ENCODE data around the gene SYTL5.

Gene SYTL5

DNA sequence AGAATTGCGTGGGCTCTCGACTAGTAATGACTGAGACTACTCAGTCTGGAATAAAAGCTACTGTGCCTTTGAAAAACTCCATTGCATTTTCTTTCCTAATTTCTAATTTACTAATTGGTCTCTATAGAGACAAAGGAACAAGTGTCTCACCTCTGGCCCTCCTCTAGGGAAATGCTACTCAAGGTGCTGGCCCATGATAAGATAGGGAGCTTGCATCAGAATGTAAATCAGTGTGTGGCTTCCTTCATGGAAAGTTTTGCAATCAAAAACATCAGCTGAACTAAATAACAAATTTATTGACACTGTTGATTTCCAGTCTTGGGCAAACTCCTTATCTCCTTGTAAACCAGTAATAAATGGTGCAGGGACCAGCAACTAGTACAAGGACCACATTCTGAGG, 132.5 kb downstream of the SYTL5 start:
- no peak for DNase-seq (ENCODE audit: low read depth, low spot score)

DNA sequence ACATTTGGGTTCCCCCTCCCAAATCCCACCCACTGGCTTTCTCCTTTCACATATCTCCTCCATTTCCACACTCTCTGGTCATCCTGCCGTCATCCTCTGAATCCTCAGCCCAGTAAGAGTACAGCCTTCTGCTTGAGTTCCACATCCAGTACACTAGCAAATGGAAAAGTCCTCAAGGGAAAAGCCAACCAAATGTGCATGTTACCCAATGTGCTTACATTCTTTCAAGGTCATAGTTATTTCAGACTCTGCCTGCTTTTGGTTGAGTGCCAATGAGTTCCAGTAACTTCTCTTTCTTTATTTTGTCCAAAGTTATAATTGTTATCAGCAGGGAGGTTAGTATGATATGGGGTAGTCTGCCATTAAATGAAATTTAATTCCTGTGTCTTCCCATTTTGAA, 136.3 kb downstream of the SYTL5 start:
- no peak for DNase-seq (ENCODE audit: low read depth, low spot score)

DNA sequence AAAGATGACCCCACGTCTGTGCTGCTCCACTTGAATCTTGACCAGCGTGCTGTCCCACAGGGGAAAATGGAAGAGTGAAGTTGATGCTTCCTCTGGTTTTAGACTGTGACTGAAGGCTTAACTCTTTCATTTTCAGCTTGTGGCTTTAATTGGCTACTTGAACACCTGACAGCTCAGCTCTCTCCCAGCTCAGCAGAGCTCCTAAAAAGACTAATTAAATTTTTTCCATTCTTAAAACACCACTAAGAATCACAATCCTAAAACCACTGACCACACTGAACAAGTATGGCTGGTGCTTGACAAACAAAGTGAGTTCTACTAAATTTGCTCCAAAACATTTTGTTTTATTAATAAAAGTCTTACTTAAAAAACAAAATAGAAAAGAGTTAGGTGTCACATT, 142.7 kb downstream of the SYTL5 start:
- no peak for DNase-seq (ENCODE audit: low read depth, low spot score)

GRCh38 chrX:38150993-38151392, 144.6 kb downstream of the SYTL5 start:
- no peak for DNase-seq (ENCODE audit: low read depth, low spot score)

DNA sequence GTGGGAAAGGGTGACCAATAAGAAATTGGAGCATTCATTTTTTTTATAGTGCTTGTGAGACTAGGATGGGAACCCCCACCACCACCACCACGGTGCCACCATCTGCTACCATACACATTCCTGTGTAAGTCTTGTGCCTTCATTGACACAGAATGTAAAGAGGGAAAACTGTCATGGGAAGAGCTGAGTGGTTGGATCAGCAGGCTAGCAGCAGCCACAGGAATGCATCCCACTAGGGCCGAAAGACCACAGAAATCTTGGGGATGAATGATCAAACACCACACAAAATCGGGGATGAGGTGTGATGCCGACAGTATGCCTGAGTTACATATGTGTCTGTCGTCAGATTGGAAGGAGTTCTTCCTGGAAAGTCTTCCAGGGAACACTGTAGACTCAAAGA, 145.1 kb downstream of the SYTL5 start:
- no peak for DNase-seq (ENCODE audit: low read depth, low spot score)

DNA sequence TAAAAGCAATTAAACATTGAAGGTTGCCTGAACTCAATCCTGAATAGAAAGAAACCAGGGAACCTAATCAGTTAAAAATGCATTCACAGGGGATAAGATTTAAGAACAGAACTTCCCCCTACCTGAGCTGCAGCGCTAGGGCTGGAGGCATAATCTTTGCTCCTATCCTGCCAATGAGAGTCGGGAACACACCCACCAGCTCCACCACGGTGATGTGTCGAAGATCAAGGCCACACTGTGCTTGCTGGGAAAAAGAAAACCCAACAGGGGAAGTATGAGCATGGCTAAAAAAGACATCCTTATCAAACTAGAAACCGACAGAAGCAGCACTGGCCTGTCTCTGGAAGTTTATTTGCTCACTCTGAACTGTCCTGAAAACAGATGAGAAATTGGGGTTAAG, 148.0 kb downstream of the SYTL5 start:
- DNase-seq (ENCODE audit: low read depth, low spot score): no peak

GRCh38 chrX:38154818-38155217, 148.5 kb downstream of the SYTL5 start:
- no peak for DNase-seq (ENCODE audit: low read depth, low spot score)

DNA sequence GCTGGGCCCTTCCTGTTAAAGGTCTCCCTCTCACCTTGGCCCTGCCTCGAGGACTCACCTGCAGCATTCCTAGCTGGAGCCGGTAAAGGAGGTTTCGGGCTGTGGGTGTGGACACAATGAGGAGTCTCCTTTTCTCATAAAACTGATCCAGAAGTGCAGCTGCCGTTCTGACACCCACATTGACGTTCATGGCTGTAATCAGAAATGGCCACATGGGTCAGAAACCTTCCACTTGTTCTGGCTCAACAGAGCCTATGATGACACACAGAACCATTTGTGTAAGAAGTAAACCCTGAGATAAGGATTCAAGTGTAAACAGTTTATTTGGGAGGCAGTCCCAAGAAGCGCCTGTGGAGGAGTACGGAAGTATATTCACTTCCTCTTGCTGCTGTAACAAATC, 150.5 kb downstream of the SYTL5 start:
- no peak for DNase-seq (ENCODE audit: low read depth, low spot score)

GRCh38 chrX:38163193-38163592, 156.8 kb downstream of the SYTL5 start:
- no peak for DNase-seq (ENCODE audit: low read depth, low spot score)

DNA sequence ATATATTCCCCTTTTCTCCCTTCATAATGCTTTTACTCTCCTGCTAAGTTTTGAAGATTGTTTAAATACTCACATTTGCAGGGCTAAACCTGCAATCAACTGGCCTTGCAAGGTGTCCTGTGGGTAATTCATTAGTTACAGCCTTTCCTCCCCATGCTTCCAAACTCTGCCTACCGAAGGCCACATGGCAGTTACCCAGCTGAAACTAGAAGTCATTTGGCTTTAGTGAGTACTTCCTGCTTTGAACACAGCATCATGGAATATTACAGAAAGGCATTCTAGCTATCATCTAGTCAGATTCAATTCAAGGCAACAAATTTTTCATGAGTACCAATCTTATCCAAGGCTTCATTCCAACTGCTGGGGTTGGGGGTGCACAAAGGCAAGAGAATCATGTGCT, 158.7 kb downstream of the SYTL5 start:
- DNase-seq (ENCODE audit: low read depth, low spot score): no peak

DNA sequence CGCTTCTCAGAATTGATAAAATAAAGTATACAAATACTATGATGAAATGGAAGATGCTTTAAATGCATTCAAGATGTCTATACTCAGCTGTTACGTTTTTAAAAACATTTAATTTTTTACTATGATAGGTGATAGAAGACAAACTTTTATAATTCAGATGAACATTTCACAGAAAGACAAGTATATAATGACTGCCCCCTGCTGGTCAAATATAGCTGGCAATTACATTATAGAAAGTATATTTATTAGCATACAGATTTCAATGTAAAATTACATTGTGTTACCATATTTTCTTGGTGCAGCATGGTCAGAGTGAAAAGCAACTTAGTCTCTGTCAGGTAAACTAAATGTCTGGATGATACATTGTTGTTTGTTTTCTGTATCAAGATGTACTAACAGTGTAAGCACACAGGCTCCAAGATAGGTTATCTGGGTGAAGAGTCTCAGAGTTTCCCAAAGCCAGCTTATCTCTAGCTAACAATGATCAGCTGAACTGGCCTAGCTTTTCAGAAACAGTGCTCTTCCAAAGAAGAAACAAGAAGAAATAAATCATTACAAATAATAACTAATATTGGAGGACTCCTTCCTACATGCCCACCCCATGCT, 160.2 kb downstream of the SYTL5 start:
- DNase-seq (ENCODE audit: low read depth, low spot score): no peak

- no peak for DNase-seq (ENCODE audit: low read depth, low spot score)
These were observed 164.2 kb downstream of the SYTL5 start for GRCh38 chrX:38170556-38170955.

GRCh38 chrX:38172596-38172995, 166.2 kb downstream of the SYTL5 start:
- DNase-seq (ENCODE audit: low read depth, low spot score): no peak

- DNase-seq (ENCODE audit: low read depth, low spot score): no peak
These were observed 168.8 kb downstream of the SYTL5 start for GRCh38 chrX:38175139-38175538.

- no peak for DNase-seq (ENCODE audit: low read depth, low spot score)
These were observed 172.0 kb downstream of the SYTL5 start for GRCh38 chrX:38178396-38178795.

All from activated CD4-positive, CD25-positive, alpha-beta regulatory T cell treated with anti-CD3 and anti-CD28 coated beads, Interleukin-2, amount 50 U/mL, for 16 hours (primary cell).